ENCODE data around the gene REV3L. TPM values are rescaled to one million over a fixed set of nuclear protein-coding genes. Genes with fewer than 3 reads are reported as not detected.

REV3L gene
- total and polyA plus RNA-seq, 2 of the 13 experiments (the other 11 are each of a cell fraction or from before 2014, with no cell fraction given) = 12.8 to 31.3 TPM

- TF ChIP-seq PAXIP1 (CRISPR knock-in tag; conservative IDR thresholded peaks at IDR 0.05) = no peak
- no peak for TF ChIP-seq LCORL (IDR thresholded peaks at IDR 0.05)
- no peak for TF ChIP-seq LCORL (CRISPR knock-in tag; IDR thresholded peaks at IDR 0.05)
- TF ChIP-seq ARID4A (CRISPR knock-in tag; IDR thresholded peaks at IDR 0.05; ENCODE audit: borderline replicate concordance) = no peak
- TF ChIP-seq PREB (CRISPR knock-in tag; IDR thresholded peaks at IDR 0.05) = no peak
- TF ChIP-seq NR2F2 (IDR thresholded peaks at IDR 0.05; ENCODE audit: borderline replicate concordance, low read depth) = no peak
- no peak for TF ChIP-seq DMAP1 (CRISPR knock-in tag; IDR thresholded peaks at IDR 0.05)
Measured at GRCh38 chr6:111520524-111520923, 37.5 kb upstream of the REV3L start (continued).

All from HepG2 (cell line).